Measurements from ENCODE around the gene TTF2. TPM values are rescaled to one million over a fixed set of nuclear protein-coding genes. Genes with fewer than 3 reads are reported as not detected.

The TTF2 gene
- total and polyA plus RNA-seq, 2 donors from 2014 or later = 4.1 to 19.0 TPM

- H3K36me3 ChIP-seq (ENCODE audit: control insufficient read depth in 2 of 3, insufficient read depth in 3 of 3, low read length in 3 of 3) = no peaks in the 10 kb centered on the region
- no peak for TF ChIP-seq CTCF (IDR thresholded peaks at IDR 0.05; ENCODE audit: borderline replicate concordance, extremely low read depth, insufficient read depth)
- no peak overlapping the region for H3K27ac ChIP-seq (ENCODE audit: low read depth in 2 of 2, low read length in 2 of 2)
- DNase-seq (no peak), FAIRE-seq (no peak)
- intact Hi-C loops (cut with DNase I) = no loop called here
- no peak overlapping the region for H3K9ac ChIP-seq (ENCODE audit: low read length in 3 of 3)
- H3K4me3 ChIP-seq (ENCODE audit: low read length in 3 of 3) = no peak overlapping the region
- no peaks in the 10 kb centered on the region for H3K9me3 ChIP-seq (ENCODE audit: control insufficient read depth in 2 of 3, insufficient read depth in 1 of 3, low read length in 3 of 3)
- H3K27me3 ChIP-seq (ENCODE audit: control insufficient read depth, insufficient read depth, low read length) = no peaks in the 10 kb centered on the region
- H3K4me1 ChIP-seq (ENCODE audit: control insufficient read depth in 2 of 3, insufficient read depth in 2 of 3, low read depth in 1 of 3, low read length in 3 of 3) = no peaks in the 10 kb centered on the region
Observed at GRCh38 chr1:117014209-117014608, 45.9 kb upstream of the TTF2 start.

GRCh38 chr1:117015724-117016123, 44.4 kb upstream of the TTF2 start:
- Histone ChIP-seq H3K4me1 (ENCODE audit: control insufficient read depth in 2 of 3, insufficient read depth in 2 of 3, low read depth in 1 of 3, low read length in 3 of 3) (no peaks in the 10 kb centered on the region), H3K27me3 (ENCODE audit: control insufficient read depth, insufficient read depth, low read length) (no peaks in the 10 kb centered on the region), H3K27ac (ENCODE audit: low read depth in 2 of 2, low read length in 2 of 2) (no peak overlapping the region), H3K9ac (ENCODE audit: low read length in 3 of 3) (no peak overlapping the region), H3K36me3 (ENCODE audit: control insufficient read depth in 2 of 3, insufficient read depth in 3 of 3, low read length in 3 of 3) (no peaks in the 10 kb centered on the region), H3K9me3 (ENCODE audit: control insufficient read depth in 2 of 3, insufficient read depth in 1 of 3, low read length in 3 of 3) (no peaks in the 10 kb centered on the region), H3K4me3 (ENCODE audit: low read length in 3 of 3) (no peak overlapping the region)
- FAIRE-seq = no peak
- intact Hi-C loops (cut with DNase I) = no loop called here
- DNase-seq = no peak
- TF ChIP-seq CTCF (IDR thresholded peaks at IDR 0.05; ENCODE audit: borderline replicate concordance, extremely low read depth, insufficient read depth) = no peak

GRCh38 chr1:117017062-117017461, 43.1 kb upstream of the TTF2 start:
- Histone ChIP-seq H3K27me3 (ENCODE audit: control insufficient read depth, insufficient read depth, low read length) (no peaks in the 10 kb centered on the region), H3K9ac (ENCODE audit: low read length in 3 of 3) (no peak overlapping the region), H3K4me1 (ENCODE audit: control insufficient read depth in 2 of 3, insufficient read depth in 2 of 3, low read depth in 1 of 3, low read length in 3 of 3) (no peaks in the 10 kb centered on the region), H3K36me3 (ENCODE audit: control insufficient read depth in 2 of 3, insufficient read depth in 3 of 3, low read length in 3 of 3) (no peaks in the 10 kb centered on the region), H3K27ac (ENCODE audit: low read depth in 2 of 2, low read length in 2 of 2) (no peak overlapping the region), H3K4me3 (ENCODE audit: low read length in 3 of 3) (no peak overlapping the region), H3K9me3 (ENCODE audit: control insufficient read depth in 2 of 3, insufficient read depth in 1 of 3, low read length in 3 of 3) (no peaks in the 10 kb centered on the region)
- no peak for TF ChIP-seq CTCF (IDR thresholded peaks at IDR 0.05; ENCODE audit: borderline replicate concordance, extremely low read depth, insufficient read depth)
- no peak for FAIRE-seq
- DNase-seq = no peak
- intact Hi-C loops (cut with DNase I) = no loop called here

GRCh38 chr1:117017648-117018047, 42.5 kb upstream of the TTF2 start:
- FAIRE-seq (no peak), DNase-seq (no peak)
- H3K9ac ChIP-seq (ENCODE audit: low read length in 3 of 3) = no peak overlapping the region
- TF ChIP-seq CTCF (IDR thresholded peaks at IDR 0.05; ENCODE audit: borderline replicate concordance, extremely low read depth, insufficient read depth) = no peak
- no peaks in the 10 kb centered on the region for H3K27me3 ChIP-seq (ENCODE audit: control insufficient read depth, insufficient read depth, low read length)
- no peaks in the 10 kb centered on the region for H3K9me3 ChIP-seq (ENCODE audit: control insufficient read depth in 2 of 3, insufficient read depth in 1 of 3, low read length in 3 of 3)
- no peaks in the 10 kb centered on the region for H3K36me3 ChIP-seq (ENCODE audit: control insufficient read depth in 2 of 3, insufficient read depth in 3 of 3, low read length in 3 of 3)
- no peaks in the 10 kb centered on the region for H3K4me1 ChIP-seq (ENCODE audit: control insufficient read depth in 2 of 3, insufficient read depth in 2 of 3, low read depth in 1 of 3, low read length in 3 of 3)
- intact Hi-C loops (cut with DNase I) = no loop called here
- H3K27ac ChIP-seq (ENCODE audit: low read depth in 2 of 2, low read length in 2 of 2) = no peak overlapping the region
- no peak overlapping the region for H3K4me3 ChIP-seq (ENCODE audit: low read length in 3 of 3)
